Prostate gland (tissue), 2 donors: ENCODE results near the gene ZNF514. TPM values are rescaled to one million over a fixed set of nuclear protein-coding genes. Genes with fewer than 3 reads are reported as not detected.
"Not testable (repeated sequence)": the region's sequence is repeated elsewhere in the genome, so short reads cannot be mapped to it uniquely, and the experiment has no call there.

Experiments
- DNase-seq: peaks from one replicate; pipeline ENCODE4 v3.0.0-alpha.2; 2019; ENCODE audit warnings: low spot score
- H3K27ac ChIP-seq, 2 donors: fragments of 200-600 bp; sonication (generic); 2 replicates each; pipeline ENCODE4 v1.5.1; 2017 to 2019
- H3K27me3 ChIP-seq: fragments of 200-600 bp; sonication (generic); replicated peaks from 2 replicates; pipeline ENCODE4 v1.5.1; 2019; ENCODE audit not compliant: insufficient read depth
- H3K36me3 ChIP-seq, 2 donors: fragments of 200-600 bp; sonication (generic); 1 replicate in 1 of 2; 2 replicates in 1 of 2; pipeline versions ENCODE4 v1.5.1 to v1.8.1; 2017 to 2019
- H3K4me1 ChIP-seq: fragments of 200-600 bp; sonication (generic); replicated peaks from 2 replicates; pipeline ENCODE4 v1.5.1; 2019
- H3K4me3 ChIP-seq, 2 donors: fragments of 200-600 bp; sonication (generic); 2 replicates each; pipeline ENCODE4 v1.5.1; 2017 to 2019
- H3K9me3 ChIP-seq: fragments of 200-600 bp; sonication (generic); 2 replicates; pipeline ENCODE4 v1.5.1; 2017
- CTCF ChIP-seq, 4 experiments: fragments of 200-600 bp in 2 of 4; fragments of 450-650 bp in 2 of 4; sonication (generic) in 2 of 4; IDR thresholded peaks; 1 replicate in 3 of 4; 2 replicates in 1 of 4; pipeline ENCODE4 v1.5.1; 2016 to 2019; ENCODE audit warnings: antibody characterized with exemption in 4 of 4, mild to moderate bottlenecking in 2 of 4, moderate library complexity in 2 of 4
- POLR2A ChIP-seq: fragments of 450-650 bp; IDR thresholded peaks from one replicate; pipeline ENCODE4 v1.6.1; 2016; ENCODE audit warnings: antibody characterized with exemption, mild to moderate bottlenecking
- POLR2AphosphoS5 ChIP-seq: sonication (generic); formaldehyde crosslinking; IDR thresholded peaks from one replicate; pipeline ENCODE4 v1.6.1; 2017; ENCODE audit warnings: antibody characterized with exemption
- whole genome bisulfite sequencing: methylation state at CpG from one replicate; pipeline ENCODE4 v1.1.5; 2018; 5-methylcytosine and 5-hydroxymethylcytosine counted together
- intact Hi-C: fragments of 100-400 bp; cut with DNase I; formaldehyde crosslinking; loops from one replicate; pipeline ENCODE4 v1.14.2; 2022
- total RNA-seq, 2 donors: library from RNA; depleted of rRNA; stranded (reverse); fragments of >200 nt; gene quantifications; one replicate each; pipeline ENCODE4 v1.1.0, GENCODE V29; 2016

Gene ZNF514
- total RNA-seq, 2 donors from 2014 or later: 19.1 TPM

- Histone ChIP-seq H3K9me3 (no peaks in the 10 kb centered on the region), H3K36me3 (peaks cover 7 to 18% of the 10 kb centered on the region in 2 donors), H3K4me3 (no peak overlapping the region), H3K4me1 (no peaks in the 10 kb centered on the region), H3K27ac (no peak overlapping the region), H3K27me3 (no peaks in the 10 kb centered on the region)
- TF ChIP-seq CTCF (IDR thresholded peaks at IDR 0.05) (no peak), POLR2A (no peak), POLR2AphosphoS5 (no peak)
- WGBS: 100% methylated on average over 2 of the region's 2 CpGs
- intact Hi-C loops: no loop called here
- DNase-seq: no peak
Measured at GRCh38 chr2:95106081-95106480, 53.6 kb downstream of the ZNF514 start.

- Histone ChIP-seq H3K27me3 (no peaks in the 10 kb centered on the region), H3K9me3 (no peaks in the 10 kb centered on the region), H3K27ac (no peak overlapping the region), H3K36me3 (peaks cover 9 to 18% of the 10 kb centered on the region in 2 donors), H3K4me1 (no peaks in the 10 kb centered on the region), H3K4me3 (no peak overlapping the region)
- no peak for DNase-seq
- TF ChIP-seq CTCF (IDR thresholded peaks at IDR 0.05) (no peak), POLR2A (no peak)
- 96% methylated on average over 8 of the region's 8 CpGs for WGBS
- intact Hi-C loops: no loop called here
Measured at GRCh38 chr2:95104606-95105005, 55.0 kb downstream of the ZNF514 start.

- no peak overlapping the region for H3K27ac ChIP-seq
- WGBS: 86% methylated on average over 2 of the region's 2 CpGs
- H3K27me3 ChIP-seq: no peaks in the 10 kb centered on the region
- no peaks in the 10 kb centered on the region for H3K4me1 ChIP-seq
- intact Hi-C loops: no loop called here
- H3K4me3 ChIP-seq: no peak overlapping the region
- H3K36me3 ChIP-seq: peaks cover 0 to 6% of the 10 kb centered on the region in 2 donors
- no peaks in the 10 kb centered on the region for H3K9me3 ChIP-seq
- TF ChIP-seq POLR2A: no peak
- no peak for TF ChIP-seq CTCF (IDR thresholded peaks at IDR 0.05)
- no peak for TF ChIP-seq POLR2AphosphoS5
- DNase-seq: no peak
Measured at GRCh38 chr2:95099910-95100309, 59.7 kb downstream of the ZNF514 start.

- H3K27ac ChIP-seq, H3K36me3 ChIP-seq, H3K4me1 ChIP-seq, H3K4me3 ChIP-seq, H3K9me3 ChIP-seq, H3K27me3 ChIP-seq, intact Hi-C loops, DNase-seq: not testable (repeated sequence)
- WGBS: 96% methylated on average over 5 of the region's 5 CpGs
Measured at GRCh38 chr2:95098273-95098672, 61.4 kb downstream of the ZNF514 start.

Other genes starting within 250 kb of the ZNF514 start
- 1 to 10 TPM; 3.1 to 8.0 TPM for gene MAL, start 134.1 kb downstream of the ZNF514 start, total RNA-seq
- 10 to 100 TPM; 35.0 to 49.9 TPM for gene MRPS5, start 38.0 kb downstream of the ZNF514 start, total RNA-seq
- 1 to 10 TPM; 6.2 to 7.1 TPM for gene ZNF2, start 6.0 kb upstream of the ZNF514 start, total RNA-seq
- 1 to 10 TPM; 4.6 to 4.8 TPM for gene ZNF892, start 47.7 kb upstream of the ZNF514 start, total RNA-seq
- gene PROM2, start 114.6 kb upstream of the ZNF514 start, total RNA-seq: 10 to 100 TPM; 43.4 to 80.1 TPM
- 10 to 100 TPM in 1 of 2 donors, 1 to 10 TPM in 1; 5.1 to 63.8 TPM for gene KCNIP3, start 137.5 kb upstream of the ZNF514 start, total RNA-seq
- gene FAHD2A, start 242.9 kb upstream of the ZNF514 start, total RNA-seq: 10 to 100 TPM; 15.3 to 27.9 TPM